HG03442 (cell line): Measurements from ENCODE around the gene RAD9A.

ENCODE experiments used
- ATAC-seq: cut with Tn5 transposase; IDR thresholded peaks from one replicate; pipeline ENCODE4 v1.9.1; 2021; ENCODE audit warnings: mild to moderate bottlenecking, moderate library complexity; ENCODE audit not compliant: unreplicated experiment

Gene RAD9A

GRCh38 chr11:67437809-67438157, 46.0 kb downstream of the RAD9A start:
- no peak for ATAC-seq

DNA sequence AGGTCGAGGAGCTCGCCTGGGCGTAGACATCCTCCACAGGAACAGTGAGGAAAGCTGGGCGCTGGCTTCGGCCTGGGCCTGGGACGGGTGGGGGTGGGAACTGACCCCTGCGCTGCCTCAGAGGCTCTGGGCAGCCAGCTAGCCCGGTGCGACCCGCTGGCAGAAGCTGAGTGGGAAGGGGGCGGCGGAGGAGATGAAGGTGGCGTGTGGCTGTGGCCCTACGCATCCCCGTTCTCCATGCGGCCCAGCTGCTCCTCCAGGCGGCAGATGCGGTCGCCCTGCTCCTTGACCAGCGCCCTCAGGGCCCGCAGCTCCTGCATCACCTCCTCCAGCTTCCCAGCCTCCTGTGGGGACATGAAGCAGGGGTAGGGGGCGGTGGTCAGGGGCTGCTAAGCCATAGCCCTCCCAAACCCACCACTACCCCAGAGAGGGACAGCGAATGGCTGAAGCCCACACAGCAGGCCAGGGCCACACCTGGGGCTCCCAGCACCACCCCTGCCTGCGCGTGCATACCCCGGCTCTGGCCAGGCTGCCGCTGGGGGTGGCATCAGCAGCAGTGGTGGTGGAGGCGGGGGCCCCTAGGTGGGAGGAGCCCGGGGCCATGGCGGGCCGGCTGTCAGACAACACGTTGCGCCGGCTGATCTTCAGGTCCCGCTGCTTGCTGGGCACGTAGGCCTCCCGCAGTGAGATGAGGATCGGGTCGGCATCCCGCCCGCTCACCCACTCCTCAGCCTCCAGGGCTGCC, 46.5 kb downstream of the RAD9A start:
- ATAC-seq: no peak

DNA sequence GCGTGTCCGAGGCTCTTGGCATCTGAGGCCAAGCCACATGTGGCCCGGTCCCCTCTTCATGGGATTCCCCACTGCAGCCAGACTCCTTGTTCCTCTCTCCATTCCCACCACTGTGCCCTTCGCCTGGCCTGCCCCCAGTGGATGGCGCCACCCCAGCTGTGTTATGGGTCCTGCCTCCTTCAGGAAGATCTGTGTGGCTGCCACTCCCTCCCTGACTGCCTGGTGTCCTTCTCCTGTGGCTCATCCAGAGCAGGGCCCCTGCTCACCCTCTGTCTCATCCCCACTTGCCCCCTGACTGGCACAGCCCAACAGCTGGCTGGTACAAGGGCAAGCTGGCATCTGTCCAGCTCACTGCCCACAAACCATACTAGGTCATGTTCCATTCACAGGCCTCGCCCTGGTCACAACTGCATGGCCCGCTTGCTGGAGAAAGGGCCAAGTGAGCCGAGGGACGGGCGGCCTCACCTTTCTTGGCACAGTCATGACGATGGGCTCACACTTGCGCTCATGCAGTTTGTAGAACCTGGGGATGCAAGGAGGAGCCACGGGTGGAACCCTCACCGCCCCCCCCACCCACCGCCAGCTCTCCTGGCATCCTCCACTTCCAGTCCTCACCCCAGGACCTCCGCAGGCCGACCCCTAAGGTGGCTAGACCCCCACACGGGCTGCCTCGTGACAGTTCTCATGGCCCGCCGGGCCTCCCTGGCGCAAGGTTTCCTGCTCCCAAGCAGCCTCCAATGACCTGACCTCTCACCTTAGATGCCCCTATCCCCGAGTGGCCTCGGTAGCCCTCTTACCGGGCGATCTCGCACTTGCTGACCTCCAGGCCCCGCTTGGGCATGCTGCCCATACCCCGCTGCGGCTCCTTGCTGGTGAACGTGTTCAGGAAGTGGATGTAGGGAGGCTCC, 47.8 kb downstream of the RAD9A start:
- no peak for ATAC-seq

- ATAC-seq: no peak
These were observed 48.7 kb downstream of the RAD9A start for GRCh38 chr11:67440229-67441097.

DNA sequence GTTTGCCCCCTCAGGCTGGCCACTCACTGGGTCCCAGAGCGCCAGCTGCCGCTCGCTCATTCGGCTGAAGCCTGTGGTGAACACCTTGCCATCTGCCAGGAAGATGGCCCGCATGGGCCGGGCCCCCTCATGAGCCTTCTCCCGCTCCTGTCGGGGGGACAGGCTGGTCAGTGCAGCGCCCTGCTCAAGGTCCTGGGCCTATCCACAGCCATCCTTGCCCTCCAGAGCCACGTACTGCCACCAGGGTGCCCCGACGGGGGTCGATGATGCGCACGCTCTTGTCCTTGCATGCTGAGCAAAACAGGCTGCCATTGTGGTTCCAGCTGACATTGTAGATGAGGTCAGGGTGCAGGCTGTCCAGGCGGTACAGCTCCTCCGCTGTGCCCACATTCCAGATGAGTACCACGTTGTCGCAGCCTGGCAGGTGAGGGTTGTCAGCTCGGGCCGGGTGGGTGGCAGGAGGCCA, 49.3 kb downstream of the RAD9A start:
- no peak for ATAC-seq

DNA sequence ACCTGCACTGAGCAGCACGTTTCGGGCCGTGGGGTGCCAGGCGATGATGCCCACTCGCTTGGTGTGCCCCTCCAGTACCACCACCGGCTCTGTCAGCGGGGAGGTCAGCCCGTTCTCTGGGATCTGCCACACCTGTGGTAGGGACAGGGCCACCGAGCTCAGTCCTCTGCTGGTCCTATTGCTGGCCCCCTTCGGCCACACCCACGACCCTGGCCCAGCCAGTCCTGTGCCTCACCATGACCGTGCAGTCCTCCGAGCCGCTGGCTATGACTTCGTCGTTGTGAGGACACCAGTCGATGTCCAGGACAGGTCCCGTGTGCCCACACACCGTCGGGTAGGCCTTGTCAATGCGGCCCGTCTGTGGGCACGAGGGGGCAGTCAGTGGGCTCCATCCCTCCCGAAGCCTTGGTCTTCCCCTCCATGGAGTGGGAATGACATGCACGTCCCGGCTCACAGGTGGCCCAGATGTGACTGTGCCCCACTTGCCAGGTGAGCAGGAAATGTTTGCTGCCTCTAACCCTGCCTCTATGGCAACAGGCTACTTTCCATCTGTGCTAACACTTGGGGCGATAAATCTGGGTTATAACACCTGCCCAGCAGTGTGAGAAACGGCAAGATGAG, 50.1 kb downstream of the RAD9A start:
- ATAC-seq: no peak

DNA sequence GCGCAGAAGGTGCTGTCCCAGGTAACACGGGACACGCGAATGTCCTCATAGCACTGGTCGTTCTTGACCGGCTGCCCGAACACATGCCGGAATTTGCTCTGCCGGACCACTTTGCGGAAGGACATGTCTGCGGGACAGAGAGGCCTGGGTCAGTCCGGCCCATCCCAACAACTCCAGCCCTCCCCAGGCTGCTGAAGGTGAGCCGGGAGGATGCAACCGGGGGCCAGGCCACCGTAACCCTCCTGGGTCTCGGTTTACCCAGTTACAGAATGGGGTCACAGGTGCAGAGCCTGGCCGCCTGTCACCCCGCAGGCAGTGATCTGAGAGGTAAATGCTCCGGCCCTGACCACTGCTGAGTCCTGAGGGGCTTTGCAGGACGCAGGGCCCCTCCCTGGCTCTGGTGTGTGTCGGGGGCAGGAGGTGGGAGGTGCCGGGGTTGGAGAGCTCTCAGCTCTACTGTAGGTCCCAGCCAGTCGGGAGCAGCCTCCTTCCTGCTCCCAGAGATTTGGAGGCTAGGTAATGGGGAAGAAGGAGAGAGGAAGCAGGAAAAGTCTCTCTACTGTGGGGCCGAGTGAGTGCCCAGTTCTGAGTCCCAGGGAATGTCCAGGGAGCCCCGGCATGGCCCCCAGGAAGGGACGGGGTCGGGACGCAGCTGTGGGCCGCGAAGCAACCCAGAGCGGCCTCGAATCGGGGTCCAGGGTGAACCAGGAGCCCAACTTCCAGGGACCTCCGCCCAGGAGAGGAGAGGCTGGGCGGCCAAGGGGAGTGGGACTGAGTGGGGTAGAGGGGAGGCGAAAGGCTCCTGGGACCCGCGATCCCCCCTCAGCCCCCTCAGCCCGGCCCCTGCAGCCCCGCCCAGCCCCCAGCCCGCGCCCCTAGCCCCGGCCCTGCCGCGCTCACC, 51.0 kb downstream of the RAD9A start:
- ATAC-seq: no peak

- no peak for ATAC-seq
These were observed 53.7 kb downstream of the RAD9A start for GRCh38 chr11:67445515-67445914.
